ENCODE results near the gene TIMP3.
A peak's percentile ranks its signal among the peaks of the same experiment; 100 is the strongest.

Gene TIMP3

GRCh38 chr22:32817137-32817730 lies 15.7 kb downstream of the TIMP3 start:
- DNase-seq (ENCODE audit: low spot score): no peak
- TF ChIP-seq CTCF (IDR thresholded peaks at IDR 0.05; ENCODE audit: extremely low read depth, missing control alignments): no peak

- no peak for DNase-seq (ENCODE audit: low spot score)
- TF ChIP-seq CTCF (IDR thresholded peaks at IDR 0.05; ENCODE audit: extremely low read depth, missing control alignments): no peak
These were observed 17.1 kb downstream of the TIMP3 start for GRCh38 chr22:32818446-32819115.

GRCh38 chr22:32819120-32819519 lies 17.6 kb downstream of the TIMP3 start:
- DNase-seq (ENCODE audit: low spot score): no peak
- no peak for TF ChIP-seq CTCF (IDR thresholded peaks at IDR 0.05; ENCODE audit: extremely low read depth, missing control alignments)

- no peak for TF ChIP-seq CTCF (IDR thresholded peaks at IDR 0.05; ENCODE audit: extremely low read depth, missing control alignments)
- DNase-seq (ENCODE audit: low spot score): no peak
These were observed 18.9 kb downstream of the TIMP3 start for GRCh38 chr22:32820131-32821119.

GRCh38 chr22:32822179-32822877 lies 20.8 kb downstream of the TIMP3 start:
- no peak for TF ChIP-seq CTCF (IDR thresholded peaks at IDR 0.05; ENCODE audit: extremely low read depth, missing control alignments)
- DNase-seq (ENCODE audit: low spot score): no peak

- TF ChIP-seq CTCF (IDR thresholded peaks at IDR 0.05; ENCODE audit: extremely low read depth, missing control alignments): peak; percentile 61
These were observed 21.7 kb downstream of the TIMP3 start for GRCh38 chr22:32823024-32823730.

More at GRCh38 chr22:32823024-32823730, 21.7 kb downstream of the TIMP3 start:
- no peak for DNase-seq (ENCODE audit: low spot score)

Data from GM20000 (cell line).